HepG2 (cell line): Measurements from ENCODE around the gene ZNF500. TPM values are rescaled to one million over a fixed set of nuclear protein-coding genes. Genes with fewer than 3 reads are reported as not detected.

Experiments
- AKNA ChIP-seq: sonication (generic); formaldehyde crosslinking; IDR thresholded peaks from 2 replicates; pipeline ENCODE4 v1.4.0; 2020; ENCODE audit warnings: missing genetic modification reagents, borderline replicate concordance
- ARID2 ChIP-seq: sonication (generic); formaldehyde crosslinking; IDR thresholded peaks from 2 replicates; pipeline ENCODE4 v1.8.1; 2022; ENCODE audit warnings: mild to moderate bottlenecking, missing genetic modification reagents, borderline replicate concordance
- CERS6 ChIP-seq: sonication (generic); formaldehyde crosslinking; IDR thresholded peaks from 2 replicates; pipeline ENCODE4 v1.5.0; 2020; ENCODE audit warnings: missing genetic modification reagents
- CREBL2 ChIP-seq: sonication (generic); formaldehyde crosslinking; IDR thresholded peaks from 2 replicates; pipeline ENCODE4 v1.8.1; 2023; ENCODE audit warnings: missing genetic modification reagents, mild to moderate bottlenecking, borderline replicate concordance
- DRAP1 ChIP-seq: IDR thresholded peaks from 2 replicates; pipeline ENCODE4 v1.6.1; 2016; ENCODE audit warnings: missing genetic modification reagents, missing compliant biosample characterization
- JUND ChIP-seq: sonication (generic); formaldehyde crosslinking; IDR thresholded peaks from 2 replicates; pipeline ENCODE4 v1.8.0; 2022; ENCODE audit warnings: mild to moderate bottlenecking, missing genetic modification reagents
- NR2F1 ChIP-seq, 2 experiments: fragments of 450-650 bp in 1 of 2; formaldehyde crosslinking in 1 of 2; IDR thresholded peaks; 2 replicates each; pipeline versions ENCODE4 v1.5.0 to v1.6.1; 2016 to 2020; ENCODE audit warnings: mild to moderate bottlenecking in 1 of 2, missing compliant biosample characterization in 1 of 2, missing genetic modification reagents in 1 of 2, moderate library complexity in 1 of 2
- RAD21 ChIP-seq: fragments of 450-650 bp; formaldehyde crosslinking; IDR thresholded peaks from 2 replicates; pipeline ENCODE4 v1.5.0; 2020; ENCODE audit warnings: mild to moderate bottlenecking
- REPIN1 ChIP-seq: sonication (generic); formaldehyde crosslinking; IDR thresholded peaks from 2 replicates; pipeline ENCODE4 v1.8.0; 2022; ENCODE audit warnings: missing genetic modification reagents, low read depth, mild to moderate bottlenecking, borderline replicate concordance
- RFX5 ChIP-seq: IDR thresholded peaks from 2 replicates; pipeline ENCODE4 v1.6.1; 2011; ENCODE audit warnings: low read depth, low read length, improper control_type of control experiment
- SRSF9 ChIP-seq: fragments of 200-400 bp; formaldehyde crosslinking; IDR thresholded peaks from 2 replicates; pipeline ENCODE4 v1.6.1; 2018; ENCODE audit warnings: borderline replicate concordance, mild to moderate bottlenecking, low read depth, low read length; ENCODE audit not compliant: insufficient read depth, poor library complexity, severe bottlenecking
- U2AF2 ChIP-seq: fragments of 200-400 bp; formaldehyde crosslinking; IDR thresholded peaks from 2 replicates; pipeline ENCODE4 v1.6.1; 2017; ENCODE audit warnings: low read depth, mild to moderate bottlenecking, low read length
- ZNF101 ChIP-seq: sonication (generic); formaldehyde crosslinking; IDR thresholded peaks from 2 replicates; pipeline ENCODE4 v1.4.0; 2020; ENCODE audit warnings: mild to moderate bottlenecking, low read depth, missing genetic modification reagents, borderline replicate concordance
- ZNF589 ChIP-seq: sonication (generic); formaldehyde crosslinking; conservative IDR thresholded peaks from 2 replicates; pipeline ENCODE4 v1.8.0; 2022; ENCODE audit warnings: mild to moderate bottlenecking, moderate library complexity, missing genetic modification reagents
- ZNF614 ChIP-seq: IDR thresholded peaks from 2 replicates; pipeline ENCODE4 v1.6.1; 2018; ENCODE audit warnings: missing biosample characterization, missing genetic modification reagents, inconsistent platforms, borderline replicate concordance
- ZNF816 ChIP-seq: sonication (generic); formaldehyde crosslinking; IDR thresholded peaks from 2 replicates; pipeline ENCODE4 v1.8.0; 2022; ENCODE audit warnings: missing genetic modification reagents, mild to moderate bottlenecking, borderline replicate concordance
- polyA plus RNA-seq, 8 experiments: library from polyadenylated mRNA; depleted of rRNA in 3 of 8; stranded (reverse) in 7 of 8; unstranded in 1 of 8; fragments of >200 nt; fragmentation: Illumina TruSeq in 4 of 8; extraction: Trizol in 4 of 8; gene quantifications; 2 replicates each; pipeline versions ENCODE4 v1.2.1 to v1.2.3, GENCODE V29; 2011 to 2016; ENCODE audit warnings: low read depth in 4 of 8, missing spikeins in 1 of 8, mixed read lengths in 1 of 8; ENCODE audit not compliant: insufficient read depth in 1 of 8
- total RNA-seq, 5 experiments: library from RNA; depleted of rRNA; stranded (reverse); fragments of >200 nt; fragmentation: Illumina TruSeq; extraction: Trizol; gene quantifications; 2 replicates each; pipeline ENCODE4 v1.2.3, GENCODE V29; 2016; ENCODE audit warnings: low read depth in 1 of 5
- TF ChIP-seq, protein P1 (sequence below): sonication (generic); formaldehyde crosslinking; IDR thresholded peaks from 2 replicates; pipeline ENCODE4 v1.4.0; 2020; ENCODE audit warnings: missing genetic modification reagents
- TF ChIP-seq, protein P2 (sequence below): sonication (generic); formaldehyde crosslinking; IDR thresholded peaks from 2 replicates; pipeline ENCODE4 v1.4.0; 2020; ENCODE audit warnings: missing genetic modification reagents

Gene ZNF500
- total and polyA plus RNA-seq, 2 of the 13 experiments (the other 11 are each of a cell fraction or from before 2014, with no cell fraction given): 6.1 to 12.2 TPM

GRCh38 chr16:4766875-4767628 lies at the start of gene ZNF500 (continued):
- TF ChIP-seq AKNA (CRISPR knock-in tag) (no peak), RFX5 (no peak; the same call in 1 of the 2 replicates), ZNF816 (CRISPR knock-in tag) (no peak), NR2F1 (CRISPR knock-in tag; IDR thresholded peaks at IDR 0.05) (no peak), ZNF589 (CRISPR knock-in tag) (no peak), CERS6 (no peak), U2AF2 (no peak), CREBL2 (CRISPR knock-in tag) (no peak), DRAP1 (CRISPR knock-in tag) (peak; percentile 82), RAD21 (CRISPR knock-in tag) (0 out of 2 replicates have a peak, but pooled peaks have one; percentile 15), ZNF101 (CRISPR knock-in tag) (no peak), JUND (CRISPR knock-in tag) (no peak), ZNF614 (peak; percentile 54; the same call in 1 of the 2 replicates), ARID2 (no peak), REPIN1 (CRISPR knock-in tag) (peak; percentile 21; the same call in 1 of the 2 replicates), SRSF9 (no peak)
- TF ChIP-seq, protein P1, sequence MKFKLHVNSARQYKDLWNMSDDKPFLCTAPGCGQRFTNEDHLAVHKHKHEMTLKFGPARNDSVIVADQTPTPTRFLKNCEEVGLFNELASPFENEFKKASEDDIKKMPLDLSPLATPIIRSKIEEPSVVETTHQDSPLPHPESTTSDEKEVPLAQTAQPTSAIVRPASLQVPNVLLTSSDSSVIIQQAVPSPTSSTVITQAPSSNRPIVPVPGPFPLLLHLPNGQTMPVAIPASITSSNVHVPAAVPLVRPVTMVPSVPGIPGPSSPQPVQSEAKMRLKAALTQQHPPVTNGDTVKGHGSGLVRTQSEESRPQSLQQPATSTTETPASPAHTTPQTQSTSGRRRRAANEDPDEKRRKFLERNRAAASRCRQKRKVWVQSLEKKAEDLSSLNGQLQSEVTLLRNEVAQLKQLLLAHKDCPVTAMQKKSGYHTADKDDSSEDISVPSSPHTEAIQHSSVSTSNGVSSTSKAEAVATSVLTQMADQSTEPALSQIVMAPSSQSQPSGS (CRISPR knock-in tag): peak; percentile 71
- TF ChIP-seq, protein P2, sequence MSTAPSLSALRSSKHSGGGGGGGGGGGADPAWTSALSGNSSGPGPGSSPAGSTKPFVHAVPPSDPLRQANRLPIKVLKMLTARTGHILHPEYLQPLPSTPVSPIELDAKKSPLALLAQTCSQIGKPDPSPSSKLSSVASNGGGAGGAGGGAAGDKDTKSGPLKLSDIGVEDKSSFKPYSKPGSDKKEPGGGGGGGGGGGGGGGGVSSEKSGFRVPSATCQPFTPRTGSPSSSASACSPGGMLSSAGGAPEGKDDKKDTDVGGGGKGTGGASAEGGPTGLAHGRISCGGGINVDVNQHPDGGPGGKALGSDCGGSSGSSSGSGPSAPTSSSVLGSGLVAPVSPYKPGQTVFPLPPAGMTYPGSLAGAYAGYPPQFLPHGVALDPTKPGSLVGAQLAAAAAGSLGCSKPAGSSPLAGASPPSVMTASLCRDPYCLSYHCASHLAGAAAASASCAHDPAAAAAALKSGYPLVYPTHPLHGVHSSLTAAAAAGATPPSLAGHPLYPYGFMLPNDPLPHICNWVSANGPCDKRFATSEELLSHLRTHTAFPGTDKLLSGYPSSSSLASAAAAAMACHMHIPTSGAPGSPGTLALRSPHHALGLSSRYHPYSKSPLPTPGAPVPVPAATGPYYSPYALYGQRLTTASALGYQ: peak; percentile 50; the same call in 1 of the 2 replicates
